GM12878 (cell line): ENCODE measurements around the gene OCA2. TPM values are rescaled to one million over a fixed set of nuclear protein-coding genes. Genes with fewer than 3 reads are reported as not detected.

Source experiments
- ATAC-seq: fragments of 200-7000 bp; cut with Tn5 transposase; 3 replicates; pipeline ENCODE4 v1.9.1; 2020; ENCODE audit warnings: mild to moderate bottlenecking, moderate library complexity
- BruUV-seq: library from RNA; stranded (reverse); fragments of 400-500 nt; replicated peaks from 2 replicates; lab custom pipeline; 2021; lab: Mats Ljungman, UMichigan
- CTCF ChIA-PET: fragments of 300-600 bp; sonication (Branson Sonifier 250); formaldehyde crosslinking; extraction: SDS; loops from one replicate; lab custom pipeline; 2021; ENCODE audit warnings: inconsistent platforms; lab: Yijun Ruan, JAX
- POLR2A ChIA-PET: fragments of 350-600 bp; formaldehyde crosslinking; extraction: SDS; loops from one replicate; lab custom pipeline; 2021; ENCODE audit warnings: inconsistent platforms; lab: Charles Lee
- RAD21 ChIA-PET: fragments of 300-600 bp; sonication (Branson Sonifier 250); formaldehyde crosslinking; loops from one replicate; lab custom pipeline; 2023; ENCODE audit warnings: antibody characterized with exemption; ENCODE audit not compliant: unreplicated experiment; lab: Charles Lee
- SMC1A ChIA-PET: fragments of 300-600 bp; sonication (Branson Sonifier 250); formaldehyde crosslinking; loops from one replicate; lab custom pipeline; 2023; ENCODE audit not compliant: unreplicated experiment, uncharacterized antibody; lab: Charles Lee
- DNase-seq: peaks from one replicate; pipeline ENCODE4 v3.0.0-alpha.2; 2011; ENCODE audit warnings: low read depth, low spot score
- FAIRE-seq: peaks from 3 replicates; lab custom pipeline; 2011; peaks lifted over from hg19 to GRCh38; lab: Jason Lieb, UNC
- H2AFZ ChIP-seq: 2 replicates; pipeline ENCODE4 v1.6.0; 2011; ENCODE audit warnings: low read depth, low read length, control low read depth; ENCODE audit not compliant: control insufficient read depth
- H3K27ac ChIP-seq: 2 replicates; pipeline ENCODE4 v1.5.1; 2011; ENCODE audit warnings: control low read depth; ENCODE audit not compliant: control insufficient read depth, insufficient read depth
- H3K27me3 ChIP-seq, 2 experiments: replicated peaks in 1 of 2; 2 replicates each; pipeline versions ENCODE4 v1.6.0 to v1.6.1; 2011; ENCODE audit warnings: low read length in 1 of 2; ENCODE audit not compliant: control insufficient read depth in 2 of 2, insufficient read depth in 2 of 2
- H3K36me3 ChIP-seq, 2 experiments: 2 replicates each; pipeline ENCODE4 v1.5.1; 2011; ENCODE audit warnings: low read length in 1 of 2; ENCODE audit not compliant: control insufficient read depth in 2 of 2, insufficient read depth in 2 of 2
- H3K4me1 ChIP-seq: 2 replicates; pipeline ENCODE4 v1.6.1; 2011; ENCODE audit warnings: mild to moderate bottlenecking, low read length, moderate library complexity, mixed read lengths; ENCODE audit not compliant: control insufficient read depth, insufficient read depth
- H3K4me2 ChIP-seq: 2 replicates; pipeline ENCODE4 v1.6.0; 2011; ENCODE audit warnings: control low read depth; ENCODE audit not compliant: control insufficient read depth, insufficient read depth
- H3K4me3 ChIP-seq: fragments of 200-600 bp; sonication (generic); 2 replicates; pipeline ENCODE4 v1.5.1; 2016
- H3K79me2 ChIP-seq: 2 replicates; pipeline ENCODE4 v1.6.0; 2011; ENCODE audit warnings: low read length; ENCODE audit not compliant: control insufficient read depth, insufficient read depth
- H3K9ac ChIP-seq: 2 replicates; pipeline ENCODE4 v1.8.0; 2011; ENCODE audit warnings: low read length, control low read depth, mixed read lengths; ENCODE audit not compliant: control insufficient read depth, insufficient read depth
- H3K9me3 ChIP-seq: replicated peaks from 3 replicates; pipeline ENCODE4 v1.5.1; 2011; ENCODE audit warnings: mild to moderate bottlenecking, low read length; ENCODE audit not compliant: control insufficient read depth, insufficient read depth
- H4K20me1 ChIP-seq: 2 replicates; pipeline ENCODE4 v1.6.0; 2011; ENCODE audit not compliant: control insufficient read depth, insufficient read depth
- FOS ChIP-seq: IDR thresholded peaks from 3 replicates; pipeline ENCODE4 v1.6.1; 2011; ENCODE audit warnings: borderline replicate concordance; ENCODE audit not compliant: insufficient read length; ENCODE audit errors: extremely low read depth
- IRF4 ChIP-seq: IDR thresholded peaks from 2 replicates; pipeline ENCODE4 v1.6.1; 2011; ENCODE audit warnings: low read depth, low read length
- POLR2A ChIP-seq: IDR thresholded peaks from 2 replicates; pipeline ENCODE4 v1.6.1; 2011; ENCODE audit warnings: low read depth, mild to moderate bottlenecking, low read length
- RB1 ChIP-seq: fragments of 450-650 bp; formaldehyde crosslinking; IDR thresholded peaks from 2 replicates; pipeline ENCODE4 v1.6.1; 2017; ENCODE audit warnings: mild to moderate bottlenecking, borderline replicate concordance
- RELA ChIP-seq: fragments of 450-650 bp; IDR thresholded peaks from 2 replicates; pipeline ENCODE4 v1.8.0; 2014; ENCODE audit warnings: borderline replicate concordance; ENCODE audit not compliant: partially characterized antibody
- ZBED1 ChIP-seq: IDR thresholded peaks from 2 replicates; pipeline ENCODE4 v1.6.1; 2016; ENCODE audit warnings: borderline replicate concordance
- ZNF622 ChIP-seq: fragments of 450-650 bp; IDR thresholded peaks from 2 replicates; pipeline ENCODE4 v1.6.1; 2017; ENCODE audit warnings: mild to moderate bottlenecking, inconsistent platforms
- ZSCAN29 ChIP-seq: fragments of 450-650 bp; IDR thresholded peaks from 2 replicates; pipeline ENCODE4 v1.6.1; 2017; ENCODE audit warnings: mild to moderate bottlenecking, moderate library complexity
- WGBS: methylation state at CpG from one replicate; pipeline ENCODE4 v1.1.6; 2016; ENCODE audit warnings: low lambda C conversion rate; ENCODE audit not compliant: insufficient replicate concordance, insufficient coverage; ENCODE audit errors: missing lambda C conversion rate; 5-methylcytosine and 5-hydroxymethylcytosine counted together
- in situ Hi-C: fragments of 300-500 bp; cut with MboI; formaldehyde crosslinking; loops from 9 replicates; pipeline ENCODE4 v1.14.3; 2018; ENCODE audit warnings: mixed read lengths
- intact Hi-C: fragments of 100-400 bp; cut with micrococcal nuclease; formaldehyde crosslinking; loops from one replicate; pipeline ENCODE4 v1.14.2; 2022; ENCODE audit not compliant: unreplicated experiment
- polyA plus RNA-seq, 11 experiments: library from polyadenylated mRNA; depleted of rRNA in 4 of 11; unstranded in 6 of 11; stranded (reverse) in 5 of 11; fragments of >200 nt; fragmentation: Nextera tagmentation in 4 of 11; fragmentation: Illumina TruSeq in 1 of 11; extraction: Ambion mirVana in 4 of 11; extraction: Trizol in 1 of 11; gene quantifications; 1 replicate in 1 of 11; 2 replicates in 10 of 11; pipeline versions ENCODE4 v1.2.1 to v1.2.3, GENCODE V29; 2011 to 2016; ENCODE audit warnings: inconsistent platforms in 2 of 11, missing spikeins in 2 of 11, low read depth in 1 of 11
- total RNA-seq, 4 experiments: library from RNA; depleted of rRNA in 3 of 4; stranded (reverse); fragments of >200 nt in 3 of 4; fragmentation: Illumina TruSeq in 1 of 4; extraction: Trizol in 1 of 4; gene quantifications; 2 replicates each; pipeline versions ENCODE4 v1.2.1 to v1.2.3, GENCODE V29; 2013 to 2021
- TF ChIP-seq, protein P1 (sequence below): IDR thresholded peaks from 2 replicates; pipeline ENCODE4 v1.6.1; 2011; ENCODE audit warnings: borderline replicate concordance, low read depth, mild to moderate bottlenecking, moderate library complexity, low read length; ENCODE audit not compliant: insufficient read depth, poor library complexity, severe bottlenecking
- TF ChIP-seq, protein P2 (sequence below): IDR thresholded peaks from 2 replicates; pipeline ENCODE4 v1.6.1; 2012; ENCODE audit warnings: low read length, inconsistent platforms

The OCA2 gene
- total and polyA plus RNA-seq, 10 of the 15 experiments (the other 5 are each of a cell fraction or from before 2014, with no cell fraction given) = 0.04 to 1.8 TPM; not detected in 8

DNA sequence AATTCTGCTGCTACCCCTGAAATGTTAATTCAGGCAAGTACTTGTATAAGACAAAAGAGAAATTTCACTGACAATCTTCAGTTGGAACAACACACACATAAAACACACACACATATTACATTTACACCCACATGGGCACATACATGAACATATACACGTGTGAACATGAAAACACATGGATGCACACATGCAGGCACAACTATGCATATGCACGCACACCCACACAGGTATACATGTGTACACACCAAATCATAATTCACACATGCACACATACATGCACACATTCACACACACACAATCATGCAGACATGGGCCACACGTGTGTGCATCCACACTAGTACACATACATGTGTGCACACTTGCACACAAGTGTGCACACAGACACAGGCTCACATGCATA is 277.8 kb downstream of the OCA2 start:
- ChIA-PET POLR2A (no interaction called here), CTCF (no interaction called here), SMC1A (interaction anchor here (1.0 kb wide), 1 partner anchor 9 kb away, joined by 3 read pairs; no protein-coding TSS in a partner anchor), RAD21 (no interaction called here)
- DNase-seq = no peak
- no peaks in the 10 kb centered on the region; the same call in 2 of the 3 replicates for H3K9me3 ChIP-seq
- intact Hi-C loops = no loop called here
- H3K36me3 ChIP-seq = no peaks in the 10 kb centered on the region
- no peak for ATAC-seq
- no peak for TF ChIP-seq RELA
- no peak for TF ChIP-seq POLR2A
- no peak for TF ChIP-seq FOS
- TF ChIP-seq, protein P1, sequence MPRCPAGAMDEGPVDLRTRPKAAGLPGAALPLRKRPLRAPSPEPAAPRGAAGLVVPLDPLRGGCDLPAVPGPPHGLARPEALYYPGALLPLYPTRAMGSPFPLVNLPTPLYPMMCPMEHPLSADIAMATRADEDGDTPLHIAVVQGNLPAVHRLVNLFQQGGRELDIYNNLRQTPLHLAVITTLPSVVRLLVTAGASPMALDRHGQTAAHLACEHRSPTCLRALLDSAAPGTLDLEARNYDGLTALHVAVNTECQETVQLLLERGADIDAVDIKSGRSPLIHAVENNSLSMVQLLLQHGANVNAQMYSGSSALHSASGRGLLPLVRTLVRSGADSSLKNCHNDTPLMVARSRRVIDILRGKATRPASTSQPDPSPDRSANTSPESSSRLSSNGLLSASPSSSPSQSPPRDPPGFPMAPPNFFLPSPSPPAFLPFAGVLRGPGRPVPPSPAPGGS = no peak
- no peak for TF ChIP-seq ZSCAN29
- TF ChIP-seq ZBED1 = no peak
- no peak for TF ChIP-seq IRF4
- no peak for TF ChIP-seq RB1
- TF ChIP-seq ZNF622 = no peak
- TF ChIP-seq, protein P2, sequence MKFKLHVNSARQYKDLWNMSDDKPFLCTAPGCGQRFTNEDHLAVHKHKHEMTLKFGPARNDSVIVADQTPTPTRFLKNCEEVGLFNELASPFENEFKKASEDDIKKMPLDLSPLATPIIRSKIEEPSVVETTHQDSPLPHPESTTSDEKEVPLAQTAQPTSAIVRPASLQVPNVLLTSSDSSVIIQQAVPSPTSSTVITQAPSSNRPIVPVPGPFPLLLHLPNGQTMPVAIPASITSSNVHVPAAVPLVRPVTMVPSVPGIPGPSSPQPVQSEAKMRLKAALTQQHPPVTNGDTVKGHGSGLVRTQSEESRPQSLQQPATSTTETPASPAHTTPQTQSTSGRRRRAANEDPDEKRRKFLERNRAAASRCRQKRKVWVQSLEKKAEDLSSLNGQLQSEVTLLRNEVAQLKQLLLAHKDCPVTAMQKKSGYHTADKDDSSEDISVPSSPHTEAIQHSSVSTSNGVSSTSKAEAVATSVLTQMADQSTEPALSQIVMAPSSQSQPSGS = no peak
- no peak overlapping the region for H3K27ac ChIP-seq
- no peak overlapping the region for H3K9ac ChIP-seq
- no peaks in the 10 kb centered on the region for H3K4me1 ChIP-seq
- H2AFZ ChIP-seq = no peak overlapping the region
- no peaks in the 10 kb centered on the region for H3K79me2 ChIP-seq
- no TSS peak for BruUV-seq
- FAIRE-seq = no peak
- H4K20me1 ChIP-seq = no peaks in the 10 kb centered on the region
- in situ Hi-C loops = no loop called here
- H3K27me3 ChIP-seq = no peaks in the 10 kb centered on the region
- no peak overlapping the region for H3K4me2 ChIP-seq
- WGBS = 11% methylated on average over 3 of the region's 3 CpGs
- H3K4me3 ChIP-seq = no peak overlapping the region
